GM19043 (cell line): Measurements from ENCODE around the gene RHOB.
"Not testable (repeated sequence)": the region's sequence is repeated elsewhere in the genome, so short reads cannot be mapped to it uniquely, and the experiment has no call there.

Source experiments
- ATAC-seq: cut with Tn5 transposase; IDR thresholded peaks from one replicate; pipeline ENCODE4 v1.9.1; 2021; ENCODE audit warnings: low read depth; ENCODE audit not compliant: unreplicated experiment

Gene RHOB

DNA sequence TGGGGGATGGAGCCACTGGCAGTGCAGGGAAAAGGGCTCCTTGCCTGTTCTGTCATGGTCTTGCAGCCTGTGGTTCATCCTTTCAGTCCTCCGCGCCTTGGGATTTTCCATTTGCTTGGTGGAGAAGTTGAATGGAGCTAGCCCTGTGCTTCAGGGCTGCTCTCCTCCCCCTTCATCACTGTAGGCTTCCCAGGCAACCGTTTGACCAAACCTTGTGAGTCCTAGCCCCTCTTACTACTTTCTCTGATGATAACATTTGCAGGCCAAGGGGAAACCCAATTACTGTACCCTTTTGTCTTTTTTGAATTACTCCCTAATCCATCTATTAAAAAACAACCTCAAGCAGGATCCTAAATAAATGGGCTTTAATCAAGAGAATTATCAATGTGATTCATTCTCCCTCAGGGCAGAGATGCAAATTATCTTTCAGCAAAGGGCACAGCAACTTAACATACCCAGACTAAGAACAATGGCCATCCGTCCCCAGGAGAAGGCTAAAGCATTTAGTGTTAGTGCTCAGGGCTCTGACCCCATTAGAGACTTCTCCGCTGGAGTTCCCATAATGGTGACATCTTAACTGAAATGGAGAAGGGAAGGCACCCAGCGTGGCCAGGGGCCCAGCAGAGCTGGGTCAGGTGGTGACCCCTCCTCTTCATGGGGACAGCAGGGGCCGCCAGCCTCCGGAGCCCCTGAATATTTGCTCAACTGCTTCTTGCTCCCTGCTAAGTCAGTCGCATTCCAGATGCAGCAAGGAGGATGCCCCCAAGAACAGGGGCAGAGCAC, 40.7 kb downstream of the RHOB start:
- ATAC-seq = no peak

DNA sequence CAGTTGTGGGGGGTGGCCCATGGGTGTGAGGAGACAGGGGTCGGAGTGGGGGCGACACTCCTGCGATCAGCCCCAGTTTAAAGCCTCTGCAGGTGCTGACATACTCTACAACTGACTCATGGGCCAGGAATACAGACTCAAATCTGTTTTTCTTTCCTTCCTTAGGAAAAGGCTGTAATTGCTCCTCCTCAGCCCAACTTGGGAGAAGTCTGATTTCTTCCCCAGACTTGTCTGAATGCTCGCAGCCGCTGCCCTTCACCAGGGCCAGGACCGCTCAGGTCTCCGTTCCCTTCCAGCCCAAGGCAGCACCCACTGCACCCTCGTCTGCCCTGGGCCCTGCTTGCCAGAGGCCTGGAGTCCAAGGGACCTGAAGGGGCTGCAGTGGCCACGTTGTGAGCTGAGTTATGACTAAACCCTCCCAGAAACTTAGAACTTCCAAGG, 41.3 kb downstream of the RHOB start:
- ATAC-seq = no peak

DNA sequence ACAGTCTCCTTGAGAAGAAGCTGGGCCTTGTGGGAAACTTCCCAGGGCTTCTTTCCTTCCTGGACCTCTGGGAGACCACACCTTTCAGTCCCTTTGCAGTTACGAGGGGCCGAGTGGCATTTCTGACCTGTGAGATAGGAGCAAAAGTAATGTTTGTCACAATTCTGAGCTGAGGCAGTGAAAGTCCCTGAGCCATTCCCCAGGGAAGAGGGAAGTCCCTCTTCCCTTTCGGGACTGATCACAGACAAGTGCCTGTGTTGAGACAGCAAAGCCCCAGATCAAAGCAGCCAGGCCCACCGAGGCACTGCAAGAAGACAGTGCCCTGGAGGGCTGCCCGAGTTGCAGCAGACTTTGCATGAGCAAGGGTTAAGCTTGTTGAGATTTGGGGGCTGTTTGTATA, 41.9 kb downstream of the RHOB start:
- ATAC-seq = no peak

DNA sequence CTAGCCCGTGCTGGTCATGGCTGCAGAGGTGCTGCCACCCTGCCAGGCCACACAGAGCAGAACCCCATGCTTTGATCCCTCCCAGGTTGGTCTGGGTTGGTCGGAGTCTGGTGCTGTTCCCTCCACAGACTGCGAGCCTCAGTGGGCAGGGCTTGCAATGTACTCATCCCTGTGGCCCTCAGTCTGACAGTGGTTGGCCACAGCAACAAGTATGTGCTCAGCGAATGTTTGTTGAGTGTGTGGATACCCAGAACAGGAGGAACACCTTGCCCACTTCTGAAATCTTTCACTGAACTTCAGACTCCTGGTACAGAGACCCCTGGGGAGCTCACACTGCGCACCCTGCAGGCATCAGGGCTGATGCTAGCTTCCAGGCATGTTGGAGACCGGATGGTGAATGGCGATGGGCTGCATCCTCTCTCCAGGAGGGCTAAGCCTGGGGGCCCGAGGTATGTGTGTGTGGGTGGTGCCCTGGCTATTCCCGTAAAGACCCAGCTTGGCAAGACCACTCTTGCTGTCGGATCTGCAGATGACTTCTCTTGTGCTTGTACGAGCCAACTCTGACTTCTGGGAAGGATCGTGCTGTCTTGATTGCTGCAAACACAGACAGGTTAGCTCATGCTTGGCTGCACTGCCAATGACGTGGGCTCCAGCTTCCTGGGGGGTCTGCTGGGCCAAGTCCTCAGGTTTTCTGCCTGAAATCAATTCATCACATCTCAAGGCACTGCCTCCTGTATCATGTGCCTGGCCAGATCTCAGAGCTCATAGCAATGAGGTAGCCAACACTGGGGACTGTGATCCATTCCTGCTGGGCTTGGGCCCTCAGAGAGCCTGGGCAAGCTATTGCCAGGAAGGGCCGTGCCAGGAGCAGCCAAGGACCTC, 43.7 kb downstream of the RHOB start:
- no peak for ATAC-seq

- no peak for ATAC-seq
Observed at GRCh38 chr2:20491739-20492531, 45.1 kb downstream of the RHOB start.

DNA sequence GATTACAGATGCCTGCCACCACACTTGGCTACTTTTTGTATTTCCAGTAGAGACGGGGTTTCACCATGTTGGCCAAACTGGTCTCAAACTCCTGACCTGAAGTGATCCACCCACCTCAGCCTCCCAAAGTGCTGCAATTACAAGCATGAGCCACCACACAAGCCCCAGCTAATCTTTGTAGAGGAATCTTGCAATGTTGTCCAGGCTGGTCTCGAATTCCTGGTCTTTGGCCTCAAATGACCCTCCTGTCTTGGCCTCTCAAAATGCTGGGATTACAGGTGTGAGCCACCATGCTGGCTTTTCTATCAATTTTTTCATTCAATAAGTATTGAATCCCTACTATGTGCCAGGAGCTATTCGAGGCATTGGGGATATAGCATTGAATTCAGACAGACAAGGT, 46.2 kb downstream of the RHOB start:
- ATAC-seq = not testable (repeated sequence)

GRCh38 chr2:20494241-20494640, 47.4 kb downstream of the RHOB start:
- no peak for ATAC-seq

- ATAC-seq = no peak
Observed at GRCh38 chr2:20496076-20496872, 49.4 kb downstream of the RHOB start.

DNA sequence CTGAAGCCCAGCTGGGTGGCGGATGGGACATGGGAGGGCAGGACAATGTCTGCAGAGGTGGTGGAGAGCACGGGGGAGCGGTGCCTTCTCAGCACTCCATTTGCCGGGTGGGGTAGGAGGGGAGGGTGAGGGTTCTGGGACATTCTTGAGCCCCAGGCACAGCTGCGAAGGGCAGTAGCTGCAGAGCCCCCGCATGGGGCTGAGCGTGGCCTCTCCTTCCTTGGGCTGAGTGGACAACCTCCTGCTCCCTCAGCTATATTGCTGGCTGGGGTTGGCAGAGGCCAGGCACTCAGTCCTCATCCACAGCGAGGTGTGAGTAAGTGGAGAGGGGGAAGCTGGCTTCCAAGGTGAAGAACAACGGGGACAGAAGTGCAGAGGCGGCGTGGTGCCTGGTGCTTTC, 50.1 kb downstream of the RHOB start:
- no peak for ATAC-seq
